HG03097 (cell line): Measurements from ENCODE around the gene NDOR1.
A peak's percentile ranks its signal among the peaks of the same experiment; 100 is the strongest.

Source experiments
- ATAC-seq: cut with Tn5 transposase; IDR thresholded peaks from one replicate; pipeline ENCODE4 v1.9.1; 2021; ENCODE audit not compliant: unreplicated experiment, low FRiP score

Gene NDOR1

DNA sequence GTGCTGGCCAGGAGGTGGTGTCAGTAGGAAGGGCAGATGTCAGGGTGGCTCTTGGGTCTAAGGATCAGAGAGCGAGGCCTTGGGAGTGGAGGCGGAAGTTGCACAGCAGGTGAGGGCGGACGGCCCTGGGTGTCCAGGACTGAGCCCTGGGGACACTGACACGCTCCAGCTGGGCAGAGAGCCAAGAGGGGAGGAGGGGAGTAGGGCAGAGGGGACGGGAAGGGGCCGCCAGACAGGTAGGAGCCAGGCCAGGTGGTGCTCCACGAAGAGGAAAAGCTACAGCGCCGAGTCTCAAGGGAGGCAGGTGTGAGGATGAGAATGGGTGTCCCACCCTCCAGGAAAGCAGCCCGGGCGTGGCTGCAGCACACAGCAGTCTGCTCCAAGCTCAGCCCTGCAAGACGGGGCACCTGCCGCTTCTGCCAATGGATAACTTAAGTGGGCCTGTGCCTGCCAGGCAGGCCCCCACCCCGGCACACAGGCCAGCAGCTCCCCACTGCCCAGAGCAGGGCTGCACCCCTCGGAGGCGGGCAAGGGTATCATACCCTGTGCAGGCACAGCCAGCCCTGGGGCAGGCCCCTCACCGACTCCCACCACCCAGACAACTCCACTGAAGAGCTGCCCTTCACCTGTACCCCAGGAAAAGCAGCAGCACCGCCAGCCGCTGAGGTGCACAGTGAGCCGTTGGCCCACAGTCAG is 9.8 kb upstream of the NDOR1 start:
- no peak for ATAC-seq

DNA sequence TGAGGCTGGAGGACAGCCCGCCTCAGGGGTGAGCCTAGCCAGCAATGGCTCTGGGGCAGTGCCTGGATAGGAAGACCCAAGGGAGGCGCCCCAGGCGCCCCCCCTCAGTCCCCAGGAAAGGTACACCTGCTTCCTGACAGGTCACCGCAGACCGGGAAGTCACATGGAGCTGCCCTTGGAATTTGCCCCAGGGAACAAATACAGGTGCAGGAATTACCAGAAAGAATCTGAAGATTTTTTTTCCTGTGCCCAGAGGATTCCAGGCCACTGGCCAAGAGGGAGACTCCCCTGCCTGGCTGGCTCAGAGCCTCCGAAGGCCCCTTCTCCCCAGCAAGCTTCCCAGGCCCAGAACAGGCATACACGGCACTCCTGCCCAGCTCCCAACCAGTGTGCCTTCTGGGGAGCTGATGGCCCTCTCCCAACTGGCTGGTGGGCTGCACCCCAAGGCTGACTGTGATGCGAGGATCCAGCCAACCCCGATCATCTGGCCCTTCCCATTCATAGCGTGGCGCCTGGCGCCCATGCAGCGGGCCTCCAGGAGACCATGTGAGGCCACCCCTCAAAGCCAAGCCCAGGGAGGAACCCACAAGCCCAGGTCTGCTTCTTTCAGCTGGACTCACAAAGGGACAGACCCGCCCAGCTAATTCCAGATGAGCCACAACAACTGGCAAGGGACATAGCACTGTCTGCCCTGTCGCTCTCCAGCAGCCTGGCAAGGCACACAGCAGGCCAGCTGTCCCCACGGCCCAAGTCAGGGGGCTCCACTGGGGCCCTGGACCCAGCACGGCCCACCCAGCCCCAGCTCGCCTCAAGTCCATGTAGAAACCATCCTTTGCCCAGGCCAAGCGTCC is 7.2 kb upstream of the NDOR1 start:
- ATAC-seq = no peak

DNA sequence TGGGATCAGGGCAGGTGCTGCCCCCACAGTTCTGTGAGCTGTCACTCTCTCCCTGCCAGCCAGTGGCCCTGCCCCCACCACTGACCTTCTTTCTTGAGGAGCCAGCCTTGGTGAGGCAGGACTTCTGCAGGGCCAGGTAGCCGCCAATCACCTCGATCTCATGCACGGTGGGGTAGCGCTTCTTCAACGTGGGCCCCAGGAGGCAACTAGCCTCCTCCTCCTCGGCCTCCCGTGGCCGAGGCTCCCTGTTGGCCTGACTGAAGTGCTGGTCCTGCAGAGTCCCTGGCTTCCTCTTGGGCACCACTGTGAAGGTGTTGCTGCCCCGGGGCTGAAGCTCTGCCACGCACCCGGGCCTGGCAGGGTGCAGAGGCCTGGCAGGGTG is 6.6 kb upstream of the NDOR1 start:
- no peak for ATAC-seq

DNA sequence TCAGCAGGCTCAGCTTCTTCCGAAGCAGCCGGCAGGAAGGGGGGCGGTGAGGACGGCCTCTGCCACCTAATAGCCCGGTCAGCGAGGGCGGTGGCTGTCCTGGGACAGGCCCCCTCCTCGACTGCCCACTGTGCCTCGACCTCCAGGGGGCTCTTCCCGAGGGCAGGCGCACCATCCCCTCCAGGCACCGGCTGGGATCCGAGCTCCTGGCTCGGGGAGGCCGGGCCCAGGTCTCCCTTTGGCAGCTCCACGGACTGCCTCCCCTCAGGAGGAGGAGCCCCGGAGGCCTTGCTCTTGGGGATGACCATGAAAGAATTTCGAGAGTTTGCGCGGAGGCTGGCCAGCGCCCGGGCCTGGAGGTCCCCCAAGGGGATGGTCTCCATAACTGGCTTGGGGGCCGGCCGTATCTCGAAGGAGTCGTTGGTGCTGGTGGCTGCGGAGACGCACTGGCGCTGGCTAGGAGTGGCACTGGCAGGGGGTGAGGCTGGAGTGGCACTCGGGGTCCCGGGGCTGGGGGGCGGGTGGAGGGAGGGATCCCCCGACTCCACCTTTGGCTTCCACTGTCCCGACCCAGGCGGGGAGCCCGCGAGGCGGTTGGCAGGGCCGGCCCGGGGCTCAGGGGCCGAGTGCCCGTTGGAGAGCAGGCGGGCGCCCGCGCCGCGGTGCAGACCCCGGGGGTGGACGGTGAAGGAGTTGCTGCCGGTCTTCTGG is 5.9 kb upstream of the NDOR1 start:
- no peak for ATAC-seq

DNA sequence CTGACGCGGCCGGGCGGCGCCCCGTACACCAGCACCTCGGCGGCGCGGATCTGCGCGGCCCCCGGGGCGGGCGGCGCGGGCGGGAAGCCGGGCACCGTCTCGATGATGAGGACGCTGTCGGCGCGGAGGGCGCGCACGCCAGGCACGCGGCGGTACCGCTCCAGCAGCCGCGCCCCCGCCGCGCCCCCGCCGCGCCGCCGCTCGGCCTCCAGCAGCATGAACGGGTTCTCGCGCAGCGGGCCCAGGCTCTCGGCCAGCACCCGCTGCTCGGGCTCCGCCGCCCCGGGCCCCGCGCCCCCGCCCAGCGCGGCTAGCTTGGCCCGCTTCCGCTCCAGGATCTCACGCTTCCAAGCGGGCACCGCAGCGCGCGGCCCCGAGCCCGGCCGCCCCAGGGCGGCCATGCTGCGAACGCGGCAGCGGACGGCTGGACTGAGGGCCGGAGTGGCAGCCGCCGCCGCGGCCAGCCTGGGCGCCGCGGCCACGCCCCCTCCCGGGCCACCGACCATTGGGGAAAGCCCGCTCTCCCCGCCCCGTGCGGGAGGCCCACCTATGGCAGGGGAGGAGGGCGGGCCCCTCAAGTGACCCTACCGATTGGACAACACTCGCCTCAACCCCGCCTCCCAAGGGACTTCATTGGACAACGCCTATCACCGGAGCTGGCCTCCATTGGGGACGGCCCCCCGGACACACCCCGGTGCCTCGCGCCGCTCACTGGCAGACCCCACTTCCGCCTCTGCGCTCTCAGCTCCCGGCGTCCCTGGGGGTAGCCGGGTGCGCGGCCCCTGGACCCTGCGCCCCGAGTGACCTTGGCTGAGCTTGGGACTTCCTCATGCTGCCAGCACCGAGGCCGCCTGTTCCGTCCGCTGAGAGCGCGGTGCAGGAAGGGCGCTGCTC is 4.9 kb upstream of the NDOR1 start, which contains the start of gene TPRN:
TSS of gene TPRN (minus strand) at position 431 of the 894 bp plus-strand sequence. CDS start at position 401, 30 bp downstream.
- ATAC-seq = peak; percentile 81

DNA sequence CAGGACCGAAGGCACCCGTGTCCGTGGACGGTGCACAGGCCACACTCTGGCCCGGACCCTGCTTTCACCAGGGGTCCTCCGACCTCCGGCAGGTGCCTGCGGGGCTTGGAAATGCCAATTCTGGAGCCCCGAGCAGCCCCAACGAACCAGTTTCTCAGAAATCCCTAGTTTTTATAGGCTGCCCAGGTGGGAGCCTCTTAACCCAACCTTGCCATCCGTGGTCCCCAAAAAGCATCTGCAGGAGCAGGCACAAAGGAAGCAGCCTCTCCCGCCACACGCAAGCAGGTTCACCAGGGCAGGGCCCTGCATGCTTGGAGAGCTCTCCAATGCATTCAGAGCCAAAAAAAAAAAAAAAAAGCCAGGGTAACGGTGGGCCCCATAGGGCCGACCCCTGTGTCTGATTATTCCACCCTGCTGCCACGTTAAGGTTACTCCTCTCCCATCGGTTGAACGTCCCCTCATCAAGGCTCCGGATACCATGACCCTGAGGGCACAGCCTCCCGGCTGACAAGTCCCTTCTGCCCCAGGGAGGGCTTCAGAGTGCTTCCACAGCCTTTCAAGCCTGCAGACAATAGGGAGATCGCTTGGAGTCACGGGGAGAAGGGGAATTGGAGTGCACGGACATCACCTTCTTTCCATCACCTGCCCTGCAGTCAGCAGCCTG is 4.2 kb upstream of the NDOR1 start:
- no peak for ATAC-seq

DNA sequence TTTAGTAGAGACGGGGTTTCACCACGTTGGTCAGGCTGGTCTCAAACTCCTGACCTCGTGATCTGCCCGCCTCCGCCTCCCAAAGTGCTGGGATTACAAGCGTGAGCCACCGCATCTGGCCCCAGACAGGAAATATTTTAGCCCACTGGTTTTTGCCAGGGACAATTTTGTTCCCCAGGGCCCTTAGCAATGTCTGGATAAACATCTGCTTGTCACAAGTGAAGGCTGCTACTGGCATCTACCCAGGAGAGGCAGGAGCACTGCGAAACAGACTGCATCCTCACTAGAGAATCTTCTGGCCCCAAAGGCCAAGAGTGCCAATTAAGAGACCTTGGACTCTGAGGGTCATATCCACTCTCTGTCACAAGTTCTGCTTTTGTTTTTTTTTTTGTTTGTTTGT is 2.5 kb upstream of the NDOR1 start:
- ATAC-seq = no peak

DNA sequence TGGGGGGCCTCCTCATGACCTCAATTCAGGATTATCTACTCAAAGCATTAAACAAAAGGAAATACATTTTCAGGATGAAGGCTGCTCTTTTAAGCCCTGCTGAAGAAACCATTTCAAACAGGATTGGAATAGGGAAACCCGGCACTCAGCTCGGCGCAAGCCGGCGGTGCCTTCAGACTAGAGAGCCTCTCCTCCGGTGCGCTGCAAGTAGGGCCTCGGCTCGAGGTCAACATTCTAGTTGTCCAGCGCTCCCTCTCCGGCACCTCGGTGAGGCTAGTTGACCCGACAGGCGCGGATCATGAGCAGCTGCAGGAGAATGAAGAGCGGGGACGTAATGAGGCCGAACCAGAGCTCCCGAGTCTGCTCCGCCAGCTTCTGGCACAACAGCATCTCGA is 772 bp upstream of the NDOR1 start:
- ATAC-seq = no peak

- no peak for ATAC-seq
Measured at GRCh38 chr9:137206602-137207001, 1.1 kb downstream of the NDOR1 start.

- no peak for ATAC-seq
Measured at GRCh38 chr9:137211532-137211931, 6.0 kb downstream of the NDOR1 start.

DNA sequence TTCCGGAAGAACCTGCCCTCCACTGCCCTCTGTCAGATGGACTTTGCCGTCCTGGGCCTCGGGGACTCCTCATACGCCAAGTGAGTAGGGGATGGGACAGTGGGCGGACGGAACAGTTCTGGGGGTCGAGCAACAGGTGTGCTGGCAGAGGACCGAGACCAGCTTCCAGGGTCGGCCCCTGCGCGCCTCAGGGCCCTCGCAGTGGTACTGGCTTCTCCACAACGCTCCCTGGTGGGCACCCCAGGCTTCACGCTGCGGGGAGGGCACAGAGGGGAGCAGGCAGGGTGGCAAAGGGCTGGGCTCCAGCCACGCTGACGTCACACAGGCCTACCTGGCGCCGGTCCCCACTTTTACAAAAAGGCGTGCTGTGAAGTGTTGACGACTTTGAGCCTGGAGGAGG is 7.0 kb downstream of the NDOR1 start:
- no peak for ATAC-seq

DNA sequence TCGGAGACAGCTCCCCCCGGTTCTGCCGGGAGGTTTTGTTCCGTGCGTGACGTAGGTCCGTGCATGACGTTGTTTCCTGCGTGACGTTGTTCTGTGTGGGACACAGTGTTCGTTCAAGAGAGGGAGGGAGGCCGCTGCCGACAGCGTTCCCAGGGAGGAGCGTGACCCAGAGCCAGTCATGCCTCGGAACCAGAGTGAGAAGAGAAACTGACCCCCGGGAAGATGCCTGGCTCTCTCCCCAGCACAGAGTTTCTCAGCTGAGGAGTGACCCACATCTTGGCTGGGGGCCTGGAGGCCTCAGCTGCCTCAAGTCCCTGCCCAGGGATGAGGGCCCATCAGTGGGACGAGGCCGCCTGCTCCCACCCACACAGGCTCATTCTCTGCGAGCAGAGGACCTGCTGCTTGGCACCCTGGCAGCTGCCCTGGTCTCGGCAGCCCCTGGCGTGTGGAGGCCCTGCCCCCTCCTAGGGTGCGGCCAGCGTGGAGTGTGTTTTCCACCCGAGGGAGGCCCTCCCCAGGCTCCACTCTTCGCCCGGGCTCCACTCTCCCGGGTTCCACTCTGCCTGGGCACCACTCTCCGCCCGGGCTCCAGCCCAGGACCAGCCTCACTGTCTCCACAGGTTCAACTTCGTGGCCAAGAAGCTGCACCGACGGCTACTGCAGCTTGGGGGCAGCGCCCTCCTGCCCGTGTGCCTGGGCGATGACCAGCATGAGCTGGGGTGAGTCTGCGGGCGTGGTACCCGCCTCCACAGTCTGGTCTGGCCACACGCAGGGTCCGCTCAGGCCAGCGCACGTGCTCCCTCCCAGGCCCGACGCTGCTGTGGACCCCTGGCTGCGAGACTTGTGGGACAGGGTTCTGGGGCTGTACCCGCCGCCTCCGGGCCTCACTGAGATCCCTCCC is 7.9 kb downstream of the NDOR1 start:
- ATAC-seq = no peak

GRCh38 chr9:137214620-137215019 is 9.1 kb downstream of the NDOR1 start:
- ATAC-seq = no peak

DNA sequence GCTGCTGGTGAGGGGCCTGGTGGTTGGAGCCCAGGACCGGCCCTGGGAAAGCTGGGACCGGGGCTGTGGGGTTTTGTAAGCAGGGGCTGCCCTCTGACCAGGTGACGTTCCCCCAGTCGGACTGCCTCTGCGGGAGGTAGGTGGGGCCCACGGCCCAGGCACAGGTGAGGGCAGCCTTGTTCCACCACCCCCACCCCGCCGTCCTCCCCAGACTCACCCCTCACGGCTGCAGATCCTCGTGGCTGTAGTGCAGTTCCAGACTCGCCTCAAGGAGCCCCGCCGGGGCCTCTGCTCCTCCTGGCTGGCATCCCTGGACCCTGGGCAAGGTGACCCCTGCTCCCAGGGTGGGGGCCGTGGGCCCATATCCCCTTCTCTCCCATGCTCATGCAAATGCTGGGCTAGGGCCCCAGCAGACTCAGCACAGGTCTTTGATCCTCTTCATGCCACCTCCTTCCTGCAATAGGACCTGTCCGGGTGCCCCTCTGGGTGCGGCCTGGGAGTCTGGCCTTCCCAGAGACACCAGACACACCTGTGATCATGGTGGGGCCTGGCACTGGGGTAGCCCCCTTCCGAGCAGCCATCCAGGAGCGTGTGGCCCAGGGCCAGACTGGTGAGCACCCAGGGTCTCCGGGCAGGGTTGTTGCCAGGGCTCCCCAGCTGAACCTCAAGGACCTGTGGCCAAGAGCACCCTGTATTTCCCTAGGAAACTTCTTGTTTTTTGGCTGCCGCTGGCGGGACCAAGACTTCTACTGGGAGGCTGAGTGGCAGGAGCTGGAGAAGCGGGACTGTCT is 9.9 kb downstream of the NDOR1 start:
- ATAC-seq = no peak

GRCh38 chr9:137216188-137216965 is 10.9 kb downstream of the NDOR1 start:
- no peak for ATAC-seq

GRCh38 chr9:137217276-137218211 is 12.0 kb downstream of the NDOR1 start:
- no peak for ATAC-seq
